Keratinocyte (primary cell): ENCODE measurements around the gene STARD4. TPM values are rescaled to one million over a fixed set of nuclear protein-coding genes. Genes with fewer than 3 reads are reported as not detected.

Experiments
- DNase-seq: peaks from one replicate; pipeline ENCODE4 v3.0.0-alpha.2; 2011; ENCODE audit warnings: low read depth, missing footprints, low spot score
- FAIRE-seq: peaks from 2 replicates; lab custom pipeline; 2011; peaks lifted over from hg19 to GRCh38; lab: Jason Lieb, UNC
- H2AFZ ChIP-seq: 2 replicates; pipeline ENCODE4 v1.6.0; 2012; ENCODE audit warnings: low read length, control low read depth, inconsistent platforms; ENCODE audit not compliant: control insufficient read depth
- H3K27ac ChIP-seq: 2 replicates; pipeline ENCODE4 v1.5.1; 2011; ENCODE audit warnings: low read length; ENCODE audit not compliant: control insufficient read depth, insufficient read depth
- H3K27me3 ChIP-seq: 3 replicates; pipeline ENCODE4 v1.6.0; 2011; ENCODE audit warnings: low read length; ENCODE audit not compliant: control insufficient read depth, insufficient read depth; ENCODE audit errors: extremely low read depth
- H3K36me3 ChIP-seq, 2 experiments: 2 replicates in 1 of 2; 3 replicates in 1 of 2; pipeline ENCODE4 v1.5.1; 2011; ENCODE audit warnings: low read length in 2 of 2, mild to moderate bottlenecking in 1 of 2; ENCODE audit not compliant: control insufficient read depth in 2 of 2, insufficient read depth in 2 of 2; ENCODE audit errors: extremely low read depth in 1 of 2
- H3K4me1 ChIP-seq: 3 replicates; pipeline ENCODE4 v1.5.1; 2011; ENCODE audit warnings: low read length; ENCODE audit not compliant: control insufficient read depth, insufficient read depth; ENCODE audit errors: extremely low read depth
- H3K4me2 ChIP-seq: 3 replicates; pipeline ENCODE4 v1.6.0; 2011; ENCODE audit warnings: low read depth, low read length; ENCODE audit not compliant: control insufficient read depth, insufficient read depth; ENCODE audit errors: extremely low read depth
- H3K4me3 ChIP-seq, 3 experiments: fragments of 200-600 bp in 1 of 3; sonication (generic) in 1 of 3; 2 replicates in 2 of 3; 3 replicates in 1 of 3; pipeline ENCODE4 v1.5.1; 2011 to 2016; ENCODE audit warnings: low read length in 3 of 3, mild to moderate bottlenecking in 3 of 3, control low read depth in 2 of 3, inconsistent platforms in 1 of 3, low read depth in 1 of 3, mixed read lengths in 1 of 3, mixed run types in 1 of 3, moderate library complexity in 1 of 3; ENCODE audit not compliant: control insufficient read depth in 2 of 3, insufficient read depth in 2 of 3; ENCODE audit errors: extremely low read depth in 1 of 3
- H3K79me2 ChIP-seq: 2 replicates; pipeline ENCODE4 v1.6.0; 2012; ENCODE audit warnings: low read length; ENCODE audit not compliant: control insufficient read depth, insufficient read depth
- H3K9ac ChIP-seq: 3 replicates; pipeline ENCODE4 v1.6.0; 2011; ENCODE audit warnings: low read length; ENCODE audit not compliant: control insufficient read depth, insufficient read depth; ENCODE audit errors: extremely low read depth
- H3K9me1 ChIP-seq: 3 replicates; pipeline ENCODE4 v1.6.0; 2011; ENCODE audit warnings: low read length; ENCODE audit not compliant: control insufficient read depth, insufficient read depth; ENCODE audit errors: extremely low read depth
- H3K9me3 ChIP-seq: 2 replicates; pipeline ENCODE4 v1.5.1; 2012; ENCODE audit warnings: low read depth, low read length; ENCODE audit not compliant: control insufficient read depth
- H4K20me1 ChIP-seq: 3 replicates; pipeline ENCODE4 v1.6.0; 2011; ENCODE audit warnings: low read length; ENCODE audit not compliant: control insufficient read depth, insufficient read depth; ENCODE audit errors: extremely low read depth
- CTCF ChIP-seq, 3 experiments: IDR thresholded peaks in 1 of 3; conservative IDR thresholded peaks in 1 of 3; optimal IDR thresholded peaks in 1 of 3; 2 replicates in 2 of 3; 3 replicates in 1 of 3; pipeline versions ENCODE3 to v1.5.1; 2011; ENCODE audit warnings: low read length in 3 of 3, mild to moderate bottlenecking in 3 of 3, moderate library complexity in 2 of 3, control low read depth in 1 of 3, inconsistent platforms in 1 of 3; ENCODE audit not compliant: insufficient read depth in 2 of 3; ENCODE audit errors: extremely low read depth in 1 of 3
- EZH2 ChIP-seq: IDR thresholded peaks from one replicate; pipeline ENCODE4 v1.6.1; 2012; ENCODE audit warnings: inconsistent platforms, mild to moderate bottlenecking, low read length, moderate library complexity
- dilution Hi-C: fragments of 300-500 bp; cut with MboI; formaldehyde crosslinking; loops from one replicate; pipeline ENCODE4 v1.7.0; 2020; ENCODE audit warnings: low sequenced_read_pairs; ENCODE audit not compliant: extremely low pct_ligation_motif_present
- polyA plus RNA-seq, 5 experiments: library from polyadenylated mRNA; depleted of rRNA in 3 of 5; stranded (reverse) in 3 of 5; stranded (forward) in 1 of 5; unstranded in 1 of 5; fragments of >200 nt; gene quantifications; 1 replicate in 1 of 5; 2 replicates in 3 of 5; 3 replicates in 1 of 5; pipeline versions ENCODE4 v1.2.1 to v1.2.3, GENCODE V29; 2011 to 2012; ENCODE audit warnings: missing spikeins in 2 of 5, low read depth in 1 of 5, low replicate concordance in 1 of 5

Gene STARD4
- polyA plus RNA-seq, 1 donor (not counting 4 experiments of a cell fraction or from before 2014, with no cell fraction given): 86.4 TPM

- no peak overlapping the region for H3K9ac ChIP-seq
- H3K9me3 ChIP-seq: no peaks in the 10 kb centered on the region
- no peaks in the 10 kb centered on the region for H3K9me1 ChIP-seq
- peaks cover 5% of the 10 kb centered on the region for H3K79me2 ChIP-seq
- dilution Hi-C loops: no loop called here
- H3K36me3 ChIP-seq: peaks cover 6 to 8% of the 10 kb centered on the region in 2 experiments
- peaks cover 23% of the 10 kb centered on the region for H3K4me1 ChIP-seq
- H2AFZ ChIP-seq: no peak overlapping the region
- peak overlapping the region; percentile 19 for H3K27ac ChIP-seq
- H3K27me3 ChIP-seq: no peaks in the 10 kb centered on the region
- peak overlapping the region; percentile 58 for H3K4me2 ChIP-seq
- FAIRE-seq (peak; percentile 68), DNase-seq (no peak)
- no peak for TF ChIP-seq EZH2
- H4K20me1 ChIP-seq: no peaks in the 10 kb centered on the region
- H3K4me3 ChIP-seq: no peak overlapping the region
These were observed 17.2 kb downstream of the STARD4 start for GRCh38 chr5:111495159-111495558.

- Histone ChIP-seq H3K9me1 (no peaks in the 10 kb centered on the region), H3K4me3 (no peak overlapping the region), H3K9ac (no peak overlapping the region), H4K20me1 (no peaks in the 10 kb centered on the region), H3K27me3 (no peaks in the 10 kb centered on the region), H2AFZ (no peak overlapping the region), H3K79me2 (peaks cover 2% of the 10 kb centered on the region), H3K9me3 (no peaks in the 10 kb centered on the region), H3K27ac (peak overlapping the region; percentile 46), H3K4me2 (peak overlapping the region; percentile 58), H3K36me3 (peaks cover 4 to 7% of the 10 kb centered on the region in 2 experiments), H3K4me1 (peaks cover 23% of the 10 kb centered on the region)
- dilution Hi-C loops: no loop called here
- DNase-seq (peak; percentile 59), FAIRE-seq (peak; percentile 56)
- TF ChIP-seq CTCF (optimal IDR thresholded peaks at IDR 0.05 in 1 of 3, IDR thresholded peaks at IDR 0.05 in 1 of 3, conservative IDR thresholded peaks at IDR 0.05 in 1 of 3; ENCODE audit: extremely low read depth in 1 of 3, insufficient read depth in 2 of 3, low read length in 3 of 3) (no peak), EZH2 (no peak)
These were observed 17.9 kb downstream of the STARD4 start for GRCh38 chr5:111494355-111494999.
